Activated naive CD4-positive, alpha-beta T cell treated with anti-CD3 and anti-CD28 coated beads, Interleukin-2, amount 10 ng/mL, durations not matched to agents 7 days and 5 days (primary cell): Measurements from ENCODE around the gene PCDHB7.
"Not testable (repeated sequence)": the region's sequence is repeated elsewhere in the genome, so short reads cannot be mapped to it uniquely, and the experiment has no call there.

Experiments used
- CTCF ChIA-PET: fragments of 350-600 bp; sonication (Branson Sonifier 250); formaldehyde crosslinking; loops from one replicate; lab custom pipeline; 2021; ENCODE audit warnings: antibody characterized with exemption; lab: Charles Lee
- DNase-seq: peaks from one replicate; pipeline ENCODE4 v3.0.0-alpha.2; 2020
- H3K27ac Mint-ChIP-seq: one replicate; pipeline ENCODE4 v1.8.0; 2021; ENCODE audit warnings: mild to moderate bottlenecking, moderate library complexity, mixed read lengths
- H3K27me3 Mint-ChIP-seq: one replicate; pipeline ENCODE4 v1.8.0; 2021; ENCODE audit warnings: mild to moderate bottlenecking, mixed read lengths
- H3K36me3 Mint-ChIP-seq: one replicate; pipeline ENCODE4 v1.8.0; 2021; ENCODE audit warnings: mixed read lengths
- H3K4me1 Mint-ChIP-seq: one replicate; pipeline ENCODE4 v1.8.0; 2021; ENCODE audit warnings: mixed read lengths
- H3K4me3 Mint-ChIP-seq: one replicate; pipeline ENCODE4 v1.8.0; 2021; ENCODE audit warnings: mild to moderate bottlenecking, moderate library complexity, mixed read lengths
- H3K9me3 Mint-ChIP-seq: one replicate; pipeline ENCODE4 v1.8.0; 2021; ENCODE audit warnings: mixed read lengths

The PCDHB7 gene

GRCh38 chr5:141172381-141173204 lies at the start of gene PCDHB7:
Gene PCDHB7 (plus strand): TSS chr5:141172644. CDS start chr5:141172836, 192 bp downstream.
- Mint-ChIP-seq H3K36me3 (no peaks in the 10 kb centered on the region), H3K27me3 (peaks cover 13% of the 10 kb centered on the region), H3K27ac (no peak within 1 kb of the TSS), H3K4me1 (no peaks in the 10 kb centered on the region), H3K9me3 (peaks cover 13% of the 10 kb centered on the region), H3K4me3 (no peak within 1 kb of the TSS)
- CTCF ChIA-PET: no interaction called here
- DNase-seq: peak; percentile 38

DNA sequence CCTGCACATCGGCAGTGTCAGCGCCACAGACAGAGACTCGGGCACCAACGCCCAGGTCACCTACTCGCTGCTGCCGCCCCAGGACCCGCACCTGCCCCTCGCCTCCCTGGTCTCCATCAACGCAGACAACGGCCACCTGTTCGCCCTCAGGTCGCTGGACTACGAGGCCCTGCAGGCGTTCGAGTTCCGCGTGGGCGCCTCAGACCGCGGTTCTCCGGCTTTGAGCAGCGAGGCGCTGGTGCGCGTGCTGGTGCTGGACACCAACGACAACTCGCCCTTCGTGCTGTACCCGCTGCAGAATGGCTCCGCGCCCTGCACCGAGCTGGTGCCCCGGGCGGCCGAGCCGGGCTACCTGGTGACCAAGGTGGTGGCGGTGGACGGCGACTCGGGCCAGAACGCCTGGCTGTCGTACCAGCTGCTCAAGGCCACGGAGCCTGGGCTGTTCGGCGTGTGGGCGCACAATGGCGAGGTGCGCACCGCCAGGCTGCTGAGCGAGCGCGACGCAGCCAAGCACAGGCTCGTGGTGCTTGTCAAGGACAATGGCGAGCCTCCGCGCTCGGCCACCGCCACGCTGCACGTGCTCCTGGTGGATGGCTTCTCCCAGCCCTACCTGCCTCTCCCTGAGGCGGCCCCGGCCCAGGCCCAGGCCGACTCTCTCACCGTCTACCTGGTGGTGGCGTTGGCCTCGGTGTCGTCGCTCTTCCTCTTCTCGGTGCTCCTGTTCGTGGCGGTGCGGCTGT lies 48.9 kb upstream of the PCDHB7 start:
- H3K4me3 Mint-ChIP-seq, H3K4me1 Mint-ChIP-seq, H3K36me3 Mint-ChIP-seq, CTCF ChIA-PET, H3K27me3 Mint-ChIP-seq, DNase-seq, H3K27ac Mint-ChIP-seq, H3K9me3 Mint-ChIP-seq: not testable (repeated sequence)

GRCh38 chr5:141127305-141127704 lies 45.1 kb upstream of the PCDHB7 start:
- CTCF ChIA-PET: interaction anchor here (0.7 kb wide), 1 partner anchor 70 kb away, joined by 3 read pairs; no protein-coding TSS in a partner anchor
- H3K27me3 Mint-ChIP-seq: no peaks in the 10 kb centered on the region
- no peak for DNase-seq

DNA sequence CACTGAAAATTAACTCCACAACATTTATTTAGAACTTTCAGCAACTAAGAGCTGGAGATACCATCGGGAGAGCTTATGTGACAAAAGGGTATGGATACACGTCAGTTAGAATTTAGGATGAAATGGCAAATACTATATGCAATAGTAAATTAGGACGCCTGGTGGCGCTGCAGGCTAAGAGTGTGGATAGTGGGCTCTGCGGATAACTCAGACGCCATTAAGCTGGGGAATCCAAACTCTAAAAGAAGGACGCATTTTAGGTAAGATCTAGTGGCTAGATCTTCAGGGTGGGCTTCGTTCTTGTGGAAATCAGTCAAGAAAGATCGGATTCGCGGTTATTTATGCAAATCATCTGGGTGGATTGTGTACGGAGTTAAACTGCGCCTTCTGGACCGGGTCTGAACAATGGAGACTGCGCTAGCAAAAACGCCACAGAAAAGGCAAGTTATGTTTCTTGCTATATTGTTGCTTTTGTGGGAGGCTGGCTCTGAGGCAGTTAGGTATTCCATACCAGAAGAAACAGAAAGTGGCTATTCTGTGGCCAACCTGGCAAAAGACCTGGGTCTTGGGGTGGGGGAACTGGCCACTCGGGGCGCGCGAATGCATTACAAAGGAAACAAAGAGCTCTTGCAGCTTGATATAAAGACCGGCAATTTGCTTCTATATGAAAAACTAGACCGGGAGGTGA lies 37.3 kb upstream of the PCDHB7 start, which contains the start of gene PCDHB5:
Gene PCDHB5 (plus strand): TSS at position 177 of the 688 bp plus-strand sequence. CDS start 229 bp downstream, at position 406.
- H3K27ac Mint-ChIP-seq: no peak within 1 kb of the TSS
- H3K27me3 Mint-ChIP-seq: no peaks in the 10 kb centered on the region
- DNase-seq: no peak
- peak within 1 kb of the TSS; percentile 29 for H3K4me3 Mint-ChIP-seq
- H3K9me3 Mint-ChIP-seq: peaks cover 23% of the 10 kb centered on the region
- H3K36me3 Mint-ChIP-seq: no peaks in the 10 kb centered on the region
- no peaks in the 10 kb centered on the region for H3K4me1 Mint-ChIP-seq
- CTCF ChIA-PET: interaction anchor here (0.6 to 1.1 kb wide), 2 partner anchors 18 to 51 kb away, joined by 4 read pairs; no protein-coding TSS in a partner anchor

More at GRCh38 chr5:141127305-141127704, 45.1 kb upstream of the PCDHB7 start:
- H3K27ac Mint-ChIP-seq: no peak overlapping the region
- H3K4me1 Mint-ChIP-seq: no peaks in the 10 kb centered on the region
- H3K36me3 Mint-ChIP-seq: no peaks in the 10 kb centered on the region
- H3K9me3 Mint-ChIP-seq: peaks cover 9% of the 10 kb centered on the region
- H3K4me3 Mint-ChIP-seq: no peak overlapping the region

DNA sequence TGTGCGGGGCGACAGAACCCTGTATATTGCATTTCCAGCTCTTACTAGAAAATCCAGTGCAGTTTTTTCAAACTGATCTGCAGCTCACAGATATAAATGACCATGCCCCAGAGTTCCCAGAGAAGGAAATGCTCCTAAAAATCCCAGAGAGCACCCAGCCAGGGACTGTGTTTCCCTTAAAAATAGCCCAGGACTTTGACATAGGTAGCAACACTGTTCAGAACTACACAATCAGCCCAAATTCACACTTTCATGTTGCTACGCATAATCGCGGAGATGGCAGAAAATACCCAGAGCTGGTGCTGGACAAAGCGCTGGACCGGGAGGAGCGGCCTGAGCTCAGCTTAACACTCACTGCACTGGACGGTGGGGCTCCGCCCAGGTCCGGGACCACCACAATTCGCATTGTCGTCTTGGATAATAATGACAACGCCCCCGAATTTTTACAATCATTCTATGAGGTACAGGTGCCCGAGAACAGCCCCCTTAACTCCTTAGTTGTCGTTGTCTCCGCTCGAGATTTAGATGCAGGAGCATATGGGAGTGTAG lies 36.7 kb upstream of the PCDHB7 start:
- no peak overlapping the region for H3K4me3 Mint-ChIP-seq
- CTCF ChIA-PET: interaction anchor here (1.1 kb wide), 1 partner anchor 52 kb away, joined by 4 read pairs; no protein-coding TSS in a partner anchor

DNA sequence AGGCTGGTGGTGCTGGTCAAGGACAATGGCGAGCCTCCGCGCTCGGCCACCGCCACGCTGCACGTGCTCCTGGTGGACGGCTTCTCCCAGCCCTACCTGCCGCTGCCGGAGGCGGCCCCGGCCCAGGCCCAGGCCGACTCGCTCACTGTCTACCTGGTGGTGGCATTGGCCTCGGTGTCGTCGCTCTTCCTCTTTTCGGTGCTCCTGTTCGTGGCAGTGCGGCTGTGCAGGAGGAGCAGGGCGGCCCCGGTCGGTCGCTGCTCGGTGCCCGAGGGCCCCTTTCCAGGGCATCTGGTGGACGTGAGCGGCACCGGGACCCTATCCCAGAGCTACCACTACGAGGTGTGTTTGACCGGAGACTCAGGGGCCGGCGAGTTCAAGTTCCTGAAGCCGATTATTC lies 35.1 kb upstream of the PCDHB7 start:
- peaks cover 23% of the 10 kb centered on the region for H3K9me3 Mint-ChIP-seq
- H3K27ac Mint-ChIP-seq, H3K4me1 Mint-ChIP-seq, CTCF ChIA-PET, H3K36me3 Mint-ChIP-seq, H3K4me3 Mint-ChIP-seq, H3K27me3 Mint-ChIP-seq, DNase-seq: not testable (repeated sequence)

More for the DNA sequence above, 36.7 kb upstream of the PCDHB7 start:
- peaks cover 23% of the 10 kb centered on the region for H3K9me3 Mint-ChIP-seq
- no peak overlapping the region for H3K27ac Mint-ChIP-seq
- H3K27me3 Mint-ChIP-seq: no peaks in the 10 kb centered on the region
- H3K4me1 Mint-ChIP-seq: no peaks in the 10 kb centered on the region
- no peaks in the 10 kb centered on the region for H3K36me3 Mint-ChIP-seq
- DNase-seq: no peak

DNA sequence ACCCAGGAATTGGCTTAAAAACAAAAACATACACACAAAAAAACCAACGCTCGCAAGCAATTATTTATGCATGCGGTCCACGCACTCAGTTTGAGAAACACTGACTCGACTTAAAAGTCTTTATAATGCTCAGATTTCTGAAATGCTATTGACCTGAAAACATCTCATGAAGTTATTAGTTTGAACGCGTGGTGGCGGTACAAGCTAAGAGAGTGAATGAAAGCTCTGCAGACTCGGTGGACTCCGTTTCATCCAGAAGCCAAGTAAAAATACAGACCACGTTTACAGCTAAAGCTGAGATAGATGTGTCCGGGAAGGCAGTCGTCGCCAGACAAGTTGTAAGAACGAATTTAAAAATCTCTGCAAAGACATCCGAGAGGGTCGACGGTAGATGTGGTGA lies 22.6 kb upstream of the PCDHB7 start, which contains the start of gene PCDHB6:
Gene PCDHB6 (plus strand): TSS at position 246 of the 400 bp plus-strand sequence. CDS start 201 bp downstream, outside the sequence.
- Mint-ChIP-seq H3K9me3 (peaks cover 15% of the 10 kb centered on the region), H3K4me3 (no peak within 1 kb of the TSS), H3K4me1 (no peaks in the 10 kb centered on the region), H3K27ac (no peak within 1 kb of the TSS), H3K27me3 (peaks cover 24% of the 10 kb centered on the region), H3K36me3 (peaks cover 5% of the 10 kb centered on the region)
- CTCF ChIA-PET: no interaction called here
- DNase-seq: no peak

DNA sequence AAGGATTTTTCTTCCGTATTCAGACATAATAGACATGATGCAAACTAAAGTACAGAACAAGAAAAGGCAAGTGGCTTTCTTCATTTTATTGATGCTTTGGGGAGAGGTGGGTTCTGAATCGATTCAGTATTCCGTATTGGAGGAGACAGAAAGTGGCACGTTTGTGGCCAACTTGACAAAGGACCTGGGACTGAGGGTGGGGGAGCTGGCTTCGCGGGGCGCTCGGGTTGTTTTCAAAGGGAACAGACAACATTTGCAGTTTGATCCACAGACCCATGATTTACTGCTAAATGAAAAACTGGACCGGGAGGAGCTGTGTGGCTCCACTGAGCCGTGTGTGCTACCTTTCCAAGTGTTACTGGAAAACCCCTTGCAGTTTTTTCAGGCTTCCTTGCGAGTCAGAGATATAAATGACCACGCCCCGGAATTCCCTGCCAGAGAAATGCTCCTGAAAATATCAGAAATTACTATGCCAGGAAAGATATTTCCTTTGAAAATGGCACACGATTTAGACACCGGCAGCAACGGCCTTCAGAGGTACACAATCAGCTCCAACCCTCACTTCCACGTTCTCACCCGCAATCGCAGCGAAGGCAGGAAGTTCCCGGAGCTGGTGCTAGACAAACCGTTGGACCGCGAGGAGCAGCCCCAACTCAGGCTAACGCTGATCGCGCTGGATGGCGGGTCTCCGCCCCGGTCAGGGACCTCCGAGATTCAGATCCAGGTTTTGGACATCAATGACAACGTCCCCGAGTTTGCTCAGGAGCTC lies 22.0 kb upstream of the PCDHB7 start:
- H3K27ac Mint-ChIP-seq: no peak overlapping the region
- peaks cover 24% of the 10 kb centered on the region for H3K27me3 Mint-ChIP-seq
- no peak overlapping the region for H3K4me3 Mint-ChIP-seq
- H3K9me3 Mint-ChIP-seq: peaks cover 15% of the 10 kb centered on the region
- CTCF ChIA-PET: no interaction called here
- no peak for DNase-seq
- H3K4me1 Mint-ChIP-seq: no peaks in the 10 kb centered on the region
- H3K36me3 Mint-ChIP-seq: peaks cover 5% of the 10 kb centered on the region

GRCh38 chr5:141150993-141151325 lies 21.5 kb upstream of the PCDHB7 start:
- peaks cover 24% of the 10 kb centered on the region for H3K27me3 Mint-ChIP-seq
- no peak overlapping the region for H3K4me3 Mint-ChIP-seq
- H3K36me3 Mint-ChIP-seq: peaks cover 5% of the 10 kb centered on the region
- no peak overlapping the region for H3K27ac Mint-ChIP-seq
- CTCF ChIA-PET: no interaction called here
- no peak for DNase-seq
- H3K9me3 Mint-ChIP-seq: peaks cover 16% of the 10 kb centered on the region
- H3K4me1 Mint-ChIP-seq: no peaks in the 10 kb centered on the region

DNA sequence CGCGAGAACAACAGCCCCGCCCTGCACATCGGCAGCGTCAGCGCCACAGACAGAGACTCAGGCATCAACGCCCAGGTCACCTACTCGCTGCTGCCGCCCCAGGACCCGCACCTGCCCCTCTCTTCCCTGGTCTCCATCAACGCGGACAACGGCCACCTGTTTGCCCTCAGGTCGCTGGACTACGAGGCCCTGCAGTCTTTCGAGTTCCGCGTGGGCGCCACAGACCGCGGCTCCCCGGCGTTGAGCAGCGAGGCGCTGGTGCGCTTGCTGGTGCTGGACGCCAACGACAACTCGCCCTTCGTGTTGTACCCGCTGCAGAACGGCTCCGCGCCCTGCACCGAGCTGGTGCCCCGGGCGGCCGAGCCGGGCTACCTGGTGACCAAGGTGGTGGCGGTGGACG lies 20.8 kb upstream of the PCDHB7 start:
- Mint-ChIP-seq H3K27me3 (peaks cover 24% of the 10 kb centered on the region), H3K9me3 (peaks cover 18% of the 10 kb centered on the region)
- H3K4me3 Mint-ChIP-seq: not testable (repeated sequence)

GRCh38 chr5:141152096-141152495 lies 20.3 kb upstream of the PCDHB7 start:
- peaks cover 21% of the 10 kb centered on the region for H3K9me3 Mint-ChIP-seq
- peak overlapping the region; percentile 37 for H3K27ac Mint-ChIP-seq
- peaks cover 25% of the 10 kb centered on the region for H3K27me3 Mint-ChIP-seq
- CTCF ChIA-PET, DNase-seq, H3K4me1 Mint-ChIP-seq, H3K36me3 Mint-ChIP-seq, H3K4me3 Mint-ChIP-seq: not testable (repeated sequence)

More for the DNA sequence above, 20.8 kb upstream of the PCDHB7 start:
- H3K4me1 Mint-ChIP-seq, DNase-seq, H3K36me3 Mint-ChIP-seq, H3K27ac Mint-ChIP-seq, CTCF ChIA-PET: not testable (repeated sequence)

DNA sequence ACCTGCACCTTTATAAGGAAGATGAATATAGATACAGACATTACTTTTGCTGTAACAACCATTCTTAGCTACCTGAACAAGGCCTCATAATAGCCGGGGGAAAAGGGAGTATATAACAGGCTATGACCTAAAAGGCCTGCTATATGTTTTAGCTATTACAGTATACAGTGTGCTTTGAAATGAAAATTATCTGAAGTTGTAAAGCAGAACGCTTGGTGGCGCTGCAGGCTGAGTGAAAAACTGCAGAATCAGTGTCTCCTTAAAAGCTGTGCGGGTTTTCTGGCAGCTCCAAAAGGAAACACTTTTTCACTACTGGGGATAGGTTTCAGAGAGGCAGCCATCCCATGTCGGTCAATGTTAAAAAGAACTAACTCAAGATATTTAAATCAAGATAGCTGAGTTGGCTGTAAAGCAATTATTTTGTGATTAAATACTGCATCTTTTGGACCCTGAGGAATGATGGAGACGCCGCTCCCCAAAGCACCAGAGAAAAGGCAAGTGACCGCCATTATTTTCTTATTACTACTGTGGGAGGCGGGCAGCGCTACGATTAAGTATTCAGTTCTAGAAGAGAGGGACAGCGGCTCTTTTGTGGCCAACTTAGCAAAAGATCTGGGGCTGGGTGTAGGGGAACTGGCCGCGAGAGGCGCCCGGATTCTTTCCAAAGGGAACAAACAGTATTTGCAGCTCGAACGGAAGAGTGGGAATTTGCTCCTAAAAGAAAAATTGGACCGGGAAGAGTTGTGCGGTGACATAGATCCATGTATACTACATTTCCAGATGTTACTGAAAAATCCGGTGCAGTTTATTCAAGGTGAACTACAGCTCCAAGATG lies 16.7 kb upstream of the PCDHB7 start:
- no peak for DNase-seq
- Mint-ChIP-seq H3K36me3 (peaks cover 5% of the 10 kb centered on the region), H3K27ac (no peak overlapping the region), H3K27me3 (peaks cover 21% of the 10 kb centered on the region), H3K4me3 (no peak overlapping the region), H3K4me1 (no peaks in the 10 kb centered on the region), H3K9me3 (peaks cover 22% of the 10 kb centered on the region)
- CTCF ChIA-PET: interaction anchor here (1.1 to 1.5 kb wide), 2 partner anchors 31 to 71 kb away, joined by 3 read pairs; partner anchors contain the start of gene PCDHB9
